ENCODE results near the gene C4A. TPM values are rescaled to one million over a fixed set of nuclear protein-coding genes. Genes with fewer than 3 reads are reported as not detected.
"Not testable (repeated sequence)": the region's sequence is repeated elsewhere in the genome, so short reads cannot be mapped to it uniquely, and the experiment has no call there.

Gene C4A
- polyA plus RNA-seq, 3 donors from 2014 or later, result not detected

GRCh38 chr6:32047855-32048766 is 66.3 kb downstream of the C4A start:
- no peaks in the 10 kb centered on the region for H3K9me3 Mint-ChIP-seq
- H3K4me1 Mint-ChIP-seq, result no peaks in the 10 kb centered on the region
- H3K4me3 Mint-ChIP-seq, result peak overlapping the region in 1 of 5 donors; percentile 3
- no peaks in the 10 kb centered on the region for H3K36me3 Mint-ChIP-seq
- H3K27ac Mint-ChIP-seq, result no peak overlapping the region
- peaks cover 1 to 5% (median 4%) of the 10 kb centered on the region in 3 donors for H3K27me3 Mint-ChIP-seq (ENCODE audit: low read depth in 3 of 3)
- DNase-seq, result peak; percentile 49 to 60 (median 59)

- not testable (repeated sequence) for H3K4me1 Mint-ChIP-seq; H3K27ac Mint-ChIP-seq; H3K9me3 Mint-ChIP-seq; H3K27me3 Mint-ChIP-seq (ENCODE audit: low read depth in 3 of 3); DNase-seq; H3K4me3 Mint-ChIP-seq; H3K36me3 Mint-ChIP-seq
Observed at GRCh38 chr6:32049149-32049548, 67.3 kb downstream of the C4A start.

GRCh38 chr6:32049736-32050135 is 67.9 kb downstream of the C4A start:
- H3K4me3 Mint-ChIP-seq; H3K27me3 Mint-ChIP-seq (ENCODE audit: low read depth in 3 of 3); DNase-seq; H3K27ac Mint-ChIP-seq; H3K4me1 Mint-ChIP-seq; H3K36me3 Mint-ChIP-seq; H3K9me3 Mint-ChIP-seq: not testable (repeated sequence)

- no peak for DNase-seq
- no peak overlapping the region for H3K27ac Mint-ChIP-seq
- no peaks in the 10 kb centered on the region for H3K36me3 Mint-ChIP-seq
- no peaks in the 10 kb centered on the region for H3K4me1 Mint-ChIP-seq
- H3K4me3 Mint-ChIP-seq, result no peak overlapping the region
- no peaks in the 10 kb centered on the region for H3K9me3 Mint-ChIP-seq
- peaks cover 4 to 10% (median 5%) of the 10 kb centered on the region in 3 donors for H3K27me3 Mint-ChIP-seq (ENCODE audit: low read depth in 3 of 3)
Observed at GRCh38 chr6:32050562-32050961, 68.7 kb downstream of the C4A start.

Other genes starting within 250 kb of the C4A start
- 1,000 to 10,000 TPM; 1,179 to 1,674 (median 1,350) TPM for gene CLIC1, start 245.5 kb upstream of the C4A start, polyA plus RNA-seq
- gene MSH5, start 242.1 kb upstream of the C4A start, polyA plus RNA-seq, result 1 to 10 TPM in 2 of 3 donors, not detected in 1; 2.1 to 2.5 TPM
- not detected for gene SAPCD1, start 219.4 kb upstream of the C4A start, polyA plus RNA-seq
- gene VWA7, start 204.7 kb upstream of the C4A start, polyA plus RNA-seq, result 1 to 10 TPM in 1 of 3 donors, under 1 TPM in 2; 0.21 to 1.8 (median 0.93) TPM
- gene VARS1, start 186.3 kb upstream of the C4A start, polyA plus RNA-seq, result 10 to 100 TPM; 26.5 to 44.6 (median 28.8) TPM
- 10 to 100 TPM; 77.7 to 97.1 (median 94.6) TPM for gene LSM2, start 175.1 kb upstream of the C4A start, polyA plus RNA-seq
- 1 to 10 TPM in 2 of 3 donors, under 1 TPM in 1; 0.70 to 3.8 (median 2.4) TPM for gene HSPA1L, start 166.8 kb upstream of the C4A start, polyA plus RNA-seq
- 10 to 100 TPM in 2 of 3 donors, 1 to 10 TPM in 1; 9.7 to 81.3 (median 22.5) TPM for gene HSPA1A, start 166.5 kb upstream of the C4A start, polyA plus RNA-seq
- 1 to 10 TPM; 1.5 to 3.2 (median 1.9) TPM for gene HSPA1B, start 154.3 kb upstream of the C4A start, polyA plus RNA-seq
- 10 to 100 TPM; 37.5 to 44.9 (median 40.5) TPM for gene NEU1, start 119.2 kb upstream of the C4A start, polyA plus RNA-seq
- not detected for gene SLC44A4, start 103.1 kb upstream of the C4A start, polyA plus RNA-seq
- 10 to 100 TPM; 18.8 to 52.1 (median 21.5) TPM for gene EHMT2, start 84.4 kb upstream of the C4A start, polyA plus RNA-seq
- gene ZBTB12, start 80.0 kb upstream of the C4A start, polyA plus RNA-seq, result not detected
- under 1 TPM in 1 of 3 donors, not detected in 2; 0.74 TPM for gene C2, start 54.3 kb upstream of the C4A start, polyA plus RNA-seq
- under 1 TPM in 1 of 3 donors, not detected in 2; 0.27 TPM for gene CFB, start 36.0 kb upstream of the C4A start, polyA plus RNA-seq
- 10 to 100 TPM; 73.3 to 84.6 (median 76.9) TPM for gene NELFE, start 23.1 kb upstream of the C4A start, polyA plus RNA-seq
- gene SKIC2, start 22.9 kb upstream of the C4A start, polyA plus RNA-seq, result 10 to 100 TPM; 14.1 to 20.6 (median 19.3) TPM
- gene DXO, start 9.9 kb upstream of the C4A start, polyA plus RNA-seq, result 10 to 100 TPM in 2 of 3 donors, 1 to 10 TPM in 1; 9.2 to 19.5 (median 17.2) TPM
- under 1 TPM in 1 of 3 donors, not detected in 2; 0.67 TPM for gene C4B, start 32.7 kb downstream of the C4A start, polyA plus RNA-seq
- gene CYP21A2, start 56.4 kb downstream of the C4A start, polyA plus RNA-seq, result under 1 TPM in 1 of 3 donors, not detected in 2; 0.10 TPM
- gene TNXB, start 127.3 kb downstream of the C4A start, polyA plus RNA-seq, result not detected
- gene ATF6B, start 146.2 kb downstream of the C4A start, polyA plus RNA-seq, result 10 to 100 TPM; 19.1 to 39.6 (median 20.7) TPM
- 1 to 10 TPM; 2.9 to 3.5 (median 3.2) TPM for gene FKBPL, start 148.2 kb downstream of the C4A start, polyA plus RNA-seq
- not detected for gene PRRT1, start 169.9 kb downstream of the C4A start, polyA plus RNA-seq
- gene PPT2, start 172.1 kb downstream of the C4A start, polyA plus RNA-seq, result 10 to 100 TPM; 13.1 to 17.0 (median 16.0) TPM
- gene EGFL8, start 182.5 kb downstream of the C4A start, polyA plus RNA-seq, result not detected
- 10 to 100 TPM; 14.9 to 24.3 (median 17.2) TPM for gene AGPAT1, start 194.0 kb downstream of the C4A start, polyA plus RNA-seq
- gene RNF5, start 196.3 kb downstream of the C4A start, polyA plus RNA-seq, result 100 to 1,000 TPM; 126 to 190 (median 165) TPM
- gene AGER, start 202.2 kb downstream of the C4A start, polyA plus RNA-seq, result under 1 TPM in 2 of 3 donors, not detected in 1; 0.25 to 0.57 TPM
- 1 to 10 TPM in 2 of 3 donors, under 1 TPM in 1; 0.31 to 2.4 (median 1.6) TPM for gene PBX2, start 208.1 kb downstream of the C4A start, polyA plus RNA-seq
- 100 to 1,000 TPM in 1 of 3 donors, 10 to 100 TPM in 2; 82.2 to 123 (median 84.5) TPM for gene GPSM3, start 210.6 kb downstream of the C4A start, polyA plus RNA-seq
- 1 to 10 TPM in 2 of 3 donors, under 1 TPM in 1; 0.15 to 1.4 (median 1.2) TPM for gene NOTCH4, start 242.0 kb downstream of the C4A start, polyA plus RNA-seq